ENCODE results near the gene NRXN3. TPM values are rescaled to one million over a fixed set of nuclear protein-coding genes. Genes with fewer than 3 reads are reported as not detected.

NRXN3 gene
- total RNA-seq, 1 donor from 2014 or later = 1.0 TPM

GRCh38 chr14:79705126-79705894 is 1535.1 kb downstream of the NRXN3 start:
- ATAC-seq (no peak), DNase-seq (no peak)
- intact Hi-C loops (cut with micrococcal nuclease) = no loop called here

DNA sequence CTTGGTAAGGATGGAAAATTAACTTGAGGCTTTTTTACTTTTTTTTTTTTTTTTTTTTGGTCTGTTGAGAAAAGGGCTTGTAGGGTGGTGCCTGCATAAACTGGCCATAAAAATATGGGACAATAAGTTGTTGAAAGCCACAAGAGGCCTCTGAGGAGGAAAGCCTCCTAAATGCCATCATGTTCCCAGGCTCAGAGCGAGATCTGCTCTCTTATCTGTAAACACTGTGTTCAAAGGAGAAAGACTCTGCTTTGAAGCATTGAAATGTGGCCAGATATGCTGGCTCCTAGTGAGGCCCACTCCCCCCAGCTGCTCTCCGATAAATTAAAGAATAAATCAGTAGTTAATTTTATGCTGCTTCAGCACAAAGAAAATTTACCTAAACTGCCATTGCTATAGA is 1536.2 kb downstream of the NRXN3 start:
- no peak for ATAC-seq

GRCh38 chr14:79708426-79709388 is 1538.5 kb downstream of the NRXN3 start:
- intact Hi-C loops (cut with micrococcal nuclease) = no loop called here
- DNase-seq (no peak), ATAC-seq (no peak)

More for the DNA sequence above, 1536.2 kb downstream of the NRXN3 start:
- DNase-seq = no peak
- intact Hi-C loops (cut with micrococcal nuclease) = no loop called here

- intact Hi-C loops (cut with micrococcal nuclease) = no loop called here
- DNase-seq (no peak), ATAC-seq (no peak)
Measured at GRCh38 chr14:79709573-79709972, 1539.4 kb downstream of the NRXN3 start.

GRCh38 chr14:79712302-79712950 is 1542.3 kb downstream of the NRXN3 start:
- ATAC-seq (no peak), DNase-seq (no peak)
- intact Hi-C loops (cut with micrococcal nuclease) = no loop called here

DNA sequence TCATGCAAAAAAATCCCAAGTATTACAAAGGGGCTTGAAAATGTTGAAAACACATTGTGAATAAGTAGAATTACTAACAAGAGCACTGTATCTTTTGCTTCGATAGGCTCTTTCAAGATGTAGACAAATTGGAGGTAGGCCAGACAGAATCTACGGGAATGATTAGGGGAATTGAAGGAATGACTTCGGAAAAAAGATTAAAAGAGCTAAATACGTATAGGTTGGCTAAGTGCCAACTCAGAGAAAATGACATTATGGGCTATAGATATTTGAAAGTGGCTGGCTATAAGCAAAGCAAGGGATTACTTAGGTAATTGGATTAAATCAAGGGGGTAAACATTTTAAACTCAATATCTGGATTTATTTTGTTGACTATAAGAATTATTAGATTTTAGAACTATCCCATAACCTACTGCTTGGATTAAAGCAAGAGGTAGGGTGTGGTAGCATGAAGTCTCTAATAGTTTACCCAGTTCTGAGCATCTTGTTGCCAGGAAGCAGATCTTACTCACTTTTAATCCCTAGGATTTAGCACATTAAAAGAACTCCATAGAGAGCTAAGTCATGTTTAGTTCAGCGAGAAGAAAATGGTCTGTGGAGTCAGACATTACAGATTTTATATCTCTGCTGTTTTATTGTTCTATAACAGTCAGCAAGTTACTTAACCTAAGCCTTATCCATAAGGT is 1551.4 kb downstream of the NRXN3 start:
- intact Hi-C loops (cut with micrococcal nuclease) = no loop called here
- DNase-seq (no peak), ATAC-seq (no peak)

DNA sequence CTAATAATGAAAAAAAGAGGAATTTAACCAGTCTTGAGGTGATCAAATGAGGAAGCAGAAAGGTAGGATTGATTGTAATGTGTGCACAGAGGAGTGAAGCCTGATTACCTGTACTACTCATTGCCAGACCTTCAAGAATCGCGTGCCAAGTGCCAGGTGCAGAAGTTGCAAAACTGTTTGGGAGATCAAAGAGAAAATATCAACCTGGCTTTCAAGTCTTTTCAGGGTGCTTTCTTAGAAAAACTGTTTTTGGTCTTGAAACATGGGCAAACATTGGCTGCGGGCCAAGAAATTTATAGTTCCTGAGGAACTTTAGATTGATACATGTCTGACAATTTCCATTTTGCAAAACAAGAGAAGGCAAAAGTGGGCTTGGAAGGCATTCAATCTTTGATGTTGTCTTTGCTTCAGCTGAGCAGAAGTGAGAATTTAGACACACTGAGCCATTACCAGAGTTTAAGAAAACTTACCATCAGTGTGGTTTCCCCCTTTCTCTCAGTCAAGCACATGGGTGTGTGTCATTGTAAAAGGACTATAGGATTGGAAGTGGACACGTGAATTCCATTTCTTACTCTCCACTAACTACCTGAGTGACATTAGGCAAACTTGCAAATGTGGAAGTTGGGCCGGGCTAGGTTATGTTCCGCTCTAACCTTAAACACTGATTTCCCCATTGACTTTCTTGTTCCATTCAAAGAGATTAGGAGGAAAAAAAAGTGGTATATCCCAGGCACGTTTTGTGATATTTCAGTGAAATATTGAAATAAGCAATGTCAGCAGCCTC is 1555.0 kb downstream of the NRXN3 start:
- DNase-seq (no peak), ATAC-seq (no peak)
- intact Hi-C loops (cut with micrococcal nuclease) = no loop called here

DNA sequence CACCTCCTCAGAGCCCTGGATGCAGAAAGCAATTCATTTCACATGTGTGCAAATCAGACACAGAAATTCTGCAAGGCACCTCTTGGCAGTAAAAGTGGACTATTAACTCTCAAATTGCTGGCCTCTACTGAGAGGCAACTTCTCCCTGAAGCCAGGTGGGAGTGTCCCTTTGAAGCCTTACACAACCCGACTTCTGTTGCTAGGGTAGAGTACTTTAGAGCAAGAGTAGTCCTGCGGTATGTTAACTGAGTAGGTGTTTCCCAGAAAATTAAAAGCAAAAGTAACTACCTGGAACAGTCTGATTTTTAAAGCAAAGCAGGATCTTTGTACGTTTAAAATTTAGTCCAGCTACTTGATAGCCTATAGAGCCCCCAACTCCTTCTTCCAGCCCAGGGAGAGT is 1557.7 kb downstream of the NRXN3 start:
- DNase-seq = no peak
- intact Hi-C loops (cut with micrococcal nuclease) = no loop called here
- no peak for ATAC-seq

DNA sequence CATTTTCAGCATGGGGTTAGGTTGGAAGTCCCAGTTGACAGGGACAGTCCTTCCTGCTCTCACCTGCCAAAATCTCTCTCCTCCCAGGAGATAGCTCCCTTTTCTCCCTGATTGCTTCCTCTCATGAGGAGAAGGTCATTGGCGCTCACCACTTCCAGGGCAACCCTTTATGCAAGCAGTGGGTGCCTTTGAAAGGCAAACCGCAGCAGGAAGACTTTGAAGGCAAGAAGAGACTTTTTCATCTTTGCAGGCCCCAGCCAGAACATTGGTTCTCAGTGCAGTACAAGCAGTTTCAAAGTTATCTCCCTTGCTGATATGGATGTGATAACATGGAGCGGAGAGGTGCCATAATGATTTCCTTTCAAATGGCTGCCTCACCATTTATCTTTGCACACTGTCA is 1558.2 kb downstream of the NRXN3 start:
- ATAC-seq (no peak), DNase-seq (no peak)
- intact Hi-C loops (cut with micrococcal nuclease) = no loop called here

DNA sequence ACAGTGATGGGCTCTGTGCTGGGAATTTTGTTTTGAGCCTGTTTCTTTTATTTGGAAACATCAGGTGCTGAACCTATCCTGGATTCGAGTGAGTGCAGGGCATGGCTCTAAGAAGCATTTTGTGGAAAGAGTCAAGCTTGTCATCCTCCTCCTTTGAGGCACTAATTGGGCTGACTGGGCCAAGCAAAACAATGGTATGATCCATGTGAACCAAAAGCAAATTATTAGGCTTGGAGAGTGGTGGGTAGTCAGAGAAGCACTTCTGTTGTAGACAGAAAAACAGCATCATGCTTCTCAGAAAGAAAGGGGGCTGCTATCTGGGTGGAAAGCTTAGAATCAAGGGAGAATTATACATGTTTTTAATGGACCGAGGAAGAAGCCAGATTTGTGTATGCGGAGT is 1559.6 kb downstream of the NRXN3 start:
- DNase-seq (no peak), ATAC-seq (no peak)
- intact Hi-C loops (cut with micrococcal nuclease) = no loop called here

DNA sequence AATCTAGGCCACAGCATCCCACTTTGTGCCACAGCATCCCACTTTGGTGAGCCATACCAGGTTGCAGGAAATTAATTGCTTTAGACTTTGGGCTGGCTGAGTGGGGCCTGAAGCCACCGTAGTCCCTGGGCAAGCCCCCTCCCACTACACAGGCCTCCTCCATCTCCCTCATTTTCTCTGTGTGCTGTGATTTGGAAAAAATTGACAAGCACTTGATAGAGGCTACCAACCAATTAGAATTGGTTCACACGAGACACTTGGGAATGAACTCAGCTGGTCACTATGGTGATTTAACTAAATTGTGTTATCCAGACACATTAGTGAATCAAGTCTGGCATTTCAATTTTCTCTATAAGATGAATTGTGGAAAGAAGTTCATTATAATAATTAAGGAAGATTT is 1560.0 kb downstream of the NRXN3 start:
- DNase-seq = no peak
- ATAC-seq = no peak
- intact Hi-C loops (cut with micrococcal nuclease) = no loop called here

DNA sequence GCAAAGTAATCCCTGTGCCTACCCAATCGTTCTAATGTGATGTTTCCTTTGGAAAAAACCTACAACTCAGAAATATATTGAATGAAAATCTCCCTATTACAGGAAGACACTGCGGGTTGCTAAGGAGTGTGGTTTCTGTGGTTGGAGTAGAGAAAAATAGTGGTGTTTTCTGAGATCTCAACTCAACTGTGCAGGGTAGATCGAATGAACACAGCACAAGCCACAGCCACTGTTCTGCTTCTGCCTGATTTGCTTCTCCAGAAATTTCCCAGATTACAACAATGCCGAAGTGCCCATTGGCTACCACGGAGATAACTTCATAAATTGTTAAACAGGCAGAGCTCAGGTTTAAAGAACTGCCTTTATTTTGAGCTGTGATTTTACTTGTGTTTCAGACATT is 1560.8 kb downstream of the NRXN3 start:
- intact Hi-C loops (cut with micrococcal nuclease) = no loop called here
- no peak for DNase-seq
- no peak for ATAC-seq

- intact Hi-C loops (cut with micrococcal nuclease) = no loop called here
- DNase-seq (no peak), ATAC-seq (no peak)
Measured at GRCh38 chr14:79732911-79733655, 1562.9 kb downstream of the NRXN3 start.

DNA sequence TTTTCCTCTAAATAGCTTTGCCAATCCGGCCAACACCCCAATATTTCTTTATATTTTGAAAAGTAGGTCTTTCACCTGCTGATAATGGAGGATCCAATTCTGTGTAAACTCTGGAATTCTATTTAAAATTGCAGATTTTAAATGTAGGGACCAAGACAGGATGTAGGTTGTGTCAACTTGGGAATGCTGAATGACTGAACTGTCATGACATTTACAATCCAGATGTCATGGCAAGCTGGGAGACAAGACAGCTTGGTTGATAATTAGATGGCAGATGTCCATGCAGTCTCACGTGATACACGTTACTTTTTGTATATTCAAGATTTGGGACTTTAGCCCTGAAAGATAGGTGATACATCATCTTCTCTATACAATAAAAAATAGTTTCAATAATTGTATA is 1564.0 kb downstream of the NRXN3 start:
- DNase-seq = no peak
- no peak for ATAC-seq
- intact Hi-C loops (cut with micrococcal nuclease) = no loop called here

GRCh38 chr14:79734656-79735055 is 1564.5 kb downstream of the NRXN3 start:
- intact Hi-C loops (cut with micrococcal nuclease) = no loop called here
- DNase-seq (no peak), ATAC-seq (no peak)

GRCh38 chr14:79735121-79735520 is 1564.9 kb downstream of the NRXN3 start:
- intact Hi-C loops (cut with micrococcal nuclease) = no loop called here
- DNase-seq = no peak
- ATAC-seq = no peak

DNA sequence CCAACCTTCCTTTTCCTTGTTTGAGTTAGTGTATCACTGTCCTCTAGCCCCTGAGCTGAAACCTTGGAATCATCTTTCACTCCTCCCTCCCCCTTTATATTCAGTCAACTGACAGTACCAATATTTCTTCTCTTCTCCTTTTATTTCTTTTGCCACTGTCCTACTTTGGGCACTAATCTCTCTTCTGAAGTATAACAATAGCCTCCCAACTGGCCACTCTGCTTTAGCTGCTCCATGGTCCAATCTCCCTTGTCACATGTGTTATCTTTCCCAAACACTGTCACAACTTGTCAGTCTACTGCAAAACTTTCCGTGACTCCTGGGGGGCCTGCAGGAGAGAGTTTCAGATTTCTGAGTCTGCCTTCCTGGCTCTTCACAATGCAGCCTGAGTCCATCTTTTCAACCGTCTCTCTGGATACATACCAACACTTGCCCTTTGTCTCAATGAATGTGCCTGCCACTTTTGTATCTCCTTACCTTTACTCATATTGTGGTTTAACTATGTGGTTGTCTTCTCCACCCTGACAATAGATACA is 1570.0 kb downstream of the NRXN3 start:
- ATAC-seq = no peak
- DNase-seq = no peak
- intact Hi-C loops (cut with micrococcal nuclease) = no loop called here

DNA sequence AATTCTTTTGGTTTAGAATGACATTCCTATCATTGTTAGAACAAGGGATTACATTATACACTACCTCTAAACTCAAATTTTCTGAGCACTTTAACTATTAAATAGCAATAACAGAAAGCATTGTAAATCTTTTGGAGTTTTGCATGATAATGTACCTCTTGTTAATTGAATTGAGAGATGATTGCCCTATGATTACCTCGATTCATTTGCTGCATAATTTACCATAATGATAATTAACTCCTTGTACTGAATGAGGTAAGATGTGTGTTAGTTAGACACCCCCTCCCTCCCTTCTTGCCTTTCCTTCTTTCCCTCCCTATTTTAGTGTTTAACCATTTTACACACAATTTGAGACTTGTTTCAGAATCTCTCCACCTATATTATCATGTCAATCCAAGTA is 1572.0 kb downstream of the NRXN3 start:
- intact Hi-C loops (cut with micrococcal nuclease) = no loop called here
- ATAC-seq = no peak
- DNase-seq = no peak

Measured in left ventricle myocardium superior (tissue), 1 donor.